GM18519 (cell line): ENCODE results near the gene USP20.

Experiments used
- ATAC-seq: cut with Tn5 transposase; IDR thresholded peaks from one replicate; pipeline ENCODE4 v1.9.1; 2021; ENCODE audit warnings: mild to moderate bottlenecking, moderate library complexity; ENCODE audit not compliant: unreplicated experiment, low FRiP score

Gene USP20

GRCh38 chr9:129907201-129907600 is 71.9 kb downstream of the USP20 start:
- ATAC-seq = no peak

- ATAC-seq = no peak
Measured at GRCh38 chr9:129908906-129909305, 73.6 kb downstream of the USP20 start.

- ATAC-seq = no peak
Measured at GRCh38 chr9:129909851-129910250, 74.6 kb downstream of the USP20 start.

GRCh38 chr9:129910628-129911567 is 75.6 kb downstream of the USP20 start:
- no peak for ATAC-seq

DNA sequence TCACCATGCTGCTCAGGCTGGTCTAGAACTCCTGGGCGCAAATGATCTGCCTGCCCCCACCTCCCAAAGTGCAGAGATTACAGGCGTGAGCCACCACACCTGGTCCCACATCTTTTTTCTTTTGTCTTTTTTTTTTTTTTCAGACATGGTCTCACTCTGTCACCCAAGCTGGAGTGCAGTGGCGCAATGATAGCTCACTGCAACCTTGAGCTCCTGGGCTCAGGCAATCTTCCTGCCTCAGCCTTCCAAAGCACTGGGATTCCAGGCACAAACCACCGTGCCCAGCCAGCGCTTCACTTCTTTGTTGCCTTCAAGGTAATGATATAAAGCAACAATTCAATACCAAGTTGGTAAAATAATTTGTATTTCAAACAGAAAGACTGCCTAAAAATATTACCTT is 78.8 kb downstream of the USP20 start:
- no peak for ATAC-seq

GRCh38 chr9:129916707-129917106 is 81.4 kb downstream of the USP20 start:
- ATAC-seq = no peak

GRCh38 chr9:129918296-129918950 is 83.2 kb downstream of the USP20 start:
- ATAC-seq = no peak

GRCh38 chr9:129919277-129919676 is 84.0 kb downstream of the USP20 start:
- no peak for ATAC-seq

- no peak for ATAC-seq
Measured at GRCh38 chr9:129919841-129920240, 84.6 kb downstream of the USP20 start.

- ATAC-seq = no peak
Measured at GRCh38 chr9:129921905-129922304, 86.6 kb downstream of the USP20 start.

DNA sequence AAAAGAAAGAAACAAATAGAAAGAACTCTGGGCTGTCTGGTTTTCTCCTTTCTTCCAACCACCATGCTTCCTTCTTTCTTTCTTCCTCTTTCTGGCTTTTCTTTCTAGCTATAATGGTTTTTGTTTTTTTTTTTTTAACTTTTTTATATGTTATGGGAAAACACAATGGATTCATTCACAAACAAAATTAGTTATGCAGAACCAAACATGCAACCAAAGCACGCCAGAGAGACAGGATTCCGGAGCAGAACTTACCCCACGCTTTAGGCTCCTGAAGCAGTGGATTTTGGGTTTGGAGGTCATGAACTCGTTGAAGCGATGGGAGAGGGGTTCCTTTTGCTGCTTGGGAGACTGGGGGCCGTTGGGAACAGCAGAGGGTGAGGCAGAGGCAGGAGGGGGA is 88.3 kb downstream of the USP20 start:
- ATAC-seq = no peak

- no peak for ATAC-seq
Measured at GRCh38 chr9:129929496-129930125, 94.4 kb downstream of the USP20 start.

GRCh38 chr9:129930743-129931142 is 95.5 kb downstream of the USP20 start:
- no peak for ATAC-seq
